HEK293 (cell line): Measurements from ENCODE around the gene ELOVL3.

Experiments
- CTCF ChIA-PET: fragments of 350-600 bp; formaldehyde crosslinking; extraction: SDS; loops from one replicate; lab custom pipeline; 2021; ENCODE audit warnings: antibody characterized with exemption; lab: Yijun Ruan, JAX
- POLR2A ChIA-PET: fragments of 300-600 bp; formaldehyde crosslinking; extraction: SDS; loops from one replicate; lab custom pipeline; 2020; ENCODE audit warnings: antibody characterized with exemption, inconsistent platforms; lab: Yijun Ruan, JAX
- H3K27ac ChIP-seq: fragments of 200-500 bp; sonication (Bioruptor generic); 2 replicates; pipeline ENCODE4 v1.5.1; 2014; ENCODE audit warnings: low read depth, low read length, control low read depth, inconsistent platforms; ENCODE audit errors: extremely low read depth
- H3K36me3 ChIP-seq, 2 experiments: fragments of 200-500 bp in 1 of 2; sonication (Bioruptor generic) in 1 of 2; 1 replicate in 1 of 2; 2 replicates in 1 of 2; pipeline ENCODE4 v1.5.1; 2014 to 2017; ENCODE audit warnings: inconsistent platforms in 2 of 2, low read length in 2 of 2; ENCODE audit not compliant: control insufficient read depth in 2 of 2, insufficient read depth in 1 of 2
- H3K4me1 ChIP-seq: fragments of 200-500 bp; sonication (Bioruptor generic); 2 replicates; pipeline ENCODE4 v1.5.1; 2014; ENCODE audit warnings: mild to moderate bottlenecking, low read length, inconsistent platforms; ENCODE audit not compliant: control insufficient read depth, insufficient read depth
- H3K4me3 ChIP-seq: 2 replicates; pipeline ENCODE4 v1.5.1; 2011; ENCODE audit warnings: low read depth, mild to moderate bottlenecking, control low read depth, low read length, moderate library complexity
- H3K9me3 ChIP-seq: fragments of 200-500 bp; sonication (Bioruptor generic); 2 replicates; pipeline ENCODE4 v1.5.1; 2014; ENCODE audit warnings: low read depth, low read length, inconsistent platforms; ENCODE audit not compliant: control insufficient read depth, insufficient read depth
- BCL11A ChIP-seq: fragments of 450-650 bp; formaldehyde crosslinking; IDR thresholded peaks from 2 replicates; pipeline ENCODE4 v1.5.1; 2016; ENCODE audit warnings: low read depth, missing biosample characterization, missing genetic modification characterization
- EGR2 ChIP-seq: fragments of 450-650 bp; formaldehyde crosslinking; IDR thresholded peaks from 2 replicates; pipeline ENCODE4 v1.5.1; 2016; ENCODE audit warnings: low read depth, missing biosample characterization, missing genetic modification characterization
- GFI1B ChIP-seq: fragments of 450-650 bp; formaldehyde crosslinking; IDR thresholded peaks from 2 replicates; pipeline ENCODE4 v1.5.1; 2016; ENCODE audit warnings: missing biosample characterization, missing genetic modification characterization
- GLIS1 ChIP-seq: fragments of 450-650 bp; formaldehyde crosslinking; IDR thresholded peaks from 2 replicates; pipeline ENCODE4 v1.5.1; 2016; ENCODE audit warnings: missing biosample characterization, missing genetic modification characterization
- GLIS2 ChIP-seq: fragments of 450-650 bp; formaldehyde crosslinking; IDR thresholded peaks from 2 replicates; pipeline ENCODE4 v1.5.1; 2016; ENCODE audit warnings: missing biosample characterization, missing genetic modification characterization
- PRDM1 ChIP-seq: fragments of 450-650 bp; formaldehyde crosslinking; IDR thresholded peaks from 2 replicates; pipeline ENCODE4; 2016; ENCODE audit warnings: missing biosample characterization, missing genetic modification characterization
- TCF7L2 ChIP-seq: IDR thresholded peaks from 2 replicates; pipeline ENCODE4 v1.6.1; 2011; ENCODE audit warnings: low read depth, mild to moderate bottlenecking, inconsistent platforms, low read length, moderate library complexity, borderline replicate concordance
- ZBTB21 ChIP-seq: fragments of 450-650 bp; formaldehyde crosslinking; IDR thresholded peaks from 2 replicates; pipeline ENCODE4 v1.5.1; 2017; ENCODE audit warnings: missing biosample characterization, missing genetic modification characterization
- ZFHX2 ChIP-seq: fragments of 450-650 bp; formaldehyde crosslinking; conservative IDR thresholded peaks from 2 replicates; pipeline ENCODE4 v1.5.1; 2016; ENCODE audit warnings: missing biosample characterization, missing genetic modification characterization
- ZNF292 ChIP-seq: fragments of 450-650 bp; formaldehyde crosslinking; IDR thresholded peaks from 2 replicates; pipeline ENCODE4 v1.5.1; 2016; ENCODE audit warnings: low read depth, missing biosample characterization, missing genetic modification characterization, borderline replicate concordance
- ZNF354C ChIP-seq: fragments of 450-650 bp; formaldehyde crosslinking; IDR thresholded peaks from 2 replicates; pipeline ENCODE4 v1.5.1; 2016; ENCODE audit warnings: missing biosample characterization, missing genetic modification characterization, low read depth, borderline replicate concordance
- ZNF48 ChIP-seq: fragments of 450-650 bp; formaldehyde crosslinking; IDR thresholded peaks from 2 replicates; pipeline ENCODE4 v1.5.1; 2016; ENCODE audit warnings: missing biosample characterization, missing genetic modification characterization
- ZNF544 ChIP-seq: fragments of 450-650 bp; formaldehyde crosslinking; IDR thresholded peaks from 2 replicates; pipeline ENCODE4 v1.5.0; 2017; ENCODE audit warnings: missing biosample characterization, missing genetic modification characterization
- ZNF548 ChIP-seq: fragments of 450-650 bp; formaldehyde crosslinking; IDR thresholded peaks from 2 replicates; pipeline ENCODE4 v1.5.1; 2016; ENCODE audit warnings: missing biosample characterization, missing genetic modification characterization
- ZNF555 ChIP-seq: fragments of 450-650 bp; formaldehyde crosslinking; conservative IDR thresholded peaks from 2 replicates; pipeline ENCODE4 v1.5.1; 2017; ENCODE audit warnings: missing biosample characterization, mild to moderate bottlenecking, missing genetic modification characterization, inconsistent platforms
- ZNF677 ChIP-seq: fragments of 450-650 bp; IDR thresholded peaks from 2 replicates; pipeline ENCODE4 v1.5.0; 2018; ENCODE audit warnings: missing biosample characterization, mild to moderate bottlenecking, missing genetic modification characterization, moderate library complexity
- ZNF837 ChIP-seq: fragments of 450-650 bp; formaldehyde crosslinking; IDR thresholded peaks from 2 replicates; pipeline ENCODE4 v1.5.1; 2016; ENCODE audit warnings: missing biosample characterization, missing genetic modification characterization
- TF ChIP-seq, protein P1 (sequence below): fragments of 450-650 bp; formaldehyde crosslinking; IDR thresholded peaks from 2 replicates; pipeline ENCODE4 v1.5.1; 2017; ENCODE audit warnings: missing biosample characterization, missing genetic modification characterization
- TF ChIP-seq, protein P2 (sequence below): fragments of 450-650 bp; formaldehyde crosslinking; IDR thresholded peaks from 2 replicates; pipeline ENCODE4 v1.5.1; 2017; ENCODE audit warnings: missing biosample characterization, mild to moderate bottlenecking, missing genetic modification characterization, moderate library complexity
- TF ChIP-seq, protein P3 (sequence below): fragments of 450-650 bp; formaldehyde crosslinking; IDR thresholded peaks from 2 replicates; pipeline ENCODE4 v1.5.1; 2017; ENCODE audit warnings: missing biosample characterization, missing genetic modification characterization
- TF ChIP-seq, protein P4 (sequence below): fragments of 450-650 bp; formaldehyde crosslinking; IDR thresholded peaks from 2 replicates; pipeline ENCODE4 v1.5.1; 2016; ENCODE audit warnings: missing biosample characterization, missing genetic modification characterization, borderline replicate concordance

ELOVL3 gene

DNA sequence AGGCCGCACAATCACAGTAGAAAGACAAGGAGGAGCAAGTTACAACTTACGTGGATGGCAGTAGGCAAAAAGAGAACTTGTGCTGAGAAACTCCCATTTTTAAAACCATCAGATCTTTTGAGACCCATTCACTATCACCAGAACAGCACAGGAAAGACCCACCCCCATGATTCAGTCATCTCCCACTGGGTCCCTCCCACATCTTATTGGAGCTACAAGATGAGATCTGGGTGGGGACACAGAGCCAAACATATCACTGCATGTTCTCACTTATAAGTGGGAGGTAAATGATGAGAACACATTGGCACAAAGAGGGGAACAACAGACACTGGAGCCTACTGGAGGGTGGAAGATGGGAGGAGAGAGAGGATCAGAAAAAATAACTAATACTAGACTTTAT, 41.5 kb upstream of the ELOVL3 start:
- TF ChIP-seq ZFHX2 (tag by site-specific recombination), result peak; percentile 64; the same call in 1 of the 2 replicates
- TF ChIP-seq EGR2 (tag by site-specific recombination), result peak; percentile 62
- TF ChIP-seq BCL11A, result no peak
- TF ChIP-seq GLIS2, result no peak
- H3K4me3 ChIP-seq, result no peak overlapping the region
- ChIA-PET CTCF (interaction anchor here (0.7 to 1.9 kb wide), 3 partner anchors 15 to 168 kb away, joined by 3 to 5 read pairs (median 4); no protein-coding TSS in a partner anchor), POLR2A (no interaction called here)
- H3K4me1 ChIP-seq, result no peaks in the 10 kb centered on the region
- no peaks in the 10 kb centered on the region for H3K36me3 ChIP-seq
- H3K9me3 ChIP-seq, result no peaks in the 10 kb centered on the region
- H3K27ac ChIP-seq, result no peak overlapping the region

DNA sequence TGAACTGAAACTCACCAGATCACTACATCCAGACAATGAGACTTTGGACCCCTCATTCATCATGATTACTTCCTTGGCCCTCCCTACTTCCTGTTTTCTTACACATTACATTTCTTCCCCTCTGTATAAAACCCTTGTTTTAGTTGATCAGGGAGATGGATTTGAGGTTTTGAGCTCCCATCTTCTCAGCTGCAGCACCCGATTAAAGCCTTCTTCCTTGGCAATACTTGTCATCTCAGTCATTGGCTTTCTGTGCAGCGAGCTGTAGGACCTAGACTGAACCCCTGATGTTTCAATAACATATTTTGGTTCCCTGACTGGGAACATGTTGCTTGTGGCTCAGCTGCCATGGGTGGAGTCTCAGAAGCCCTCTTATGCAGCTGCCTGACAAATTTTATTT, 40.8 kb upstream of the ELOVL3 start:
- Histone ChIP-seq H3K27ac (no peak overlapping the region), H3K9me3 (no peaks in the 10 kb centered on the region), H3K4me1 (no peaks in the 10 kb centered on the region)
- CTCF ChIA-PET, result interaction anchor here (0.5 to 1.9 kb wide), 4 partner anchors 16 to 1183 kb away, joined by 3 to 5 read pairs (median 4); partner anchors contain the start of gene TAF5
- TF ChIP-seq ZNF548 (tag by site-specific recombination) (no peak), ZNF292 (tag by site-specific recombination) (no peak), TCF7L2 (no peak), ZNF48 (tag by site-specific recombination) (no peak), GLIS1 (tag by site-specific recombination) (no peak), ZNF544 (no peak), ZNF837 (no peak)
- TF ChIP-seq, protein P1, sequence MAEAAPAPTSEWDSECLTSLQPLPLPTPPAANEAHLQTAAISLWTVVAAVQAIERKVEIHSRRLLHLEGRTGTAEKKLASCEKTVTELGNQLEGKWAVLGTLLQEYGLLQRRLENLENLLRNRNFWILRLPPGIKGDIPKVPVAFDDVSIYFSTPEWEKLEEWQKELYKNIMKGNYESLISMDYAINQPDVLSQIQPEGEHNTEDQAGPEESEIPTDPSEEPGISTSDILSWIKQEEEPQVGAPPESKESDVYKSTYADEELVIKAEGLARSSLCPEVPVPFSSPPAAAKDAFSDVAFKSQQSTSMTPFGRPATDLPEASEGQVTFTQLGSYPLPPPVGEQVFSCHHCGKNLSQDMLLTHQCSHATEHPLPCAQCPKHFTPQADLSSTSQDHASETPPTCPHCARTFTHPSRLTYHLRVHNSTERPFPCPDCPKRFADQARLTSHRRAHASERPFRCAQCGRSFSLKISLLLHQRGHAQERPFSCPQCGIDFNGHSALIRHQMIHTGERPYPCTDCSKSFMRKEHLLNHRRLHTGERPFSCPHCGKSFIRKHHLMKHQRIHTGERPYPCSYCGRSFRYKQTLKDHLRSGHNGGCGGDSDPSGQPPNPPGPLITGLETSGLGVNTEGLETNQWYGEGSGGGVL (tag by site-specific recombination), result no peak
- TF ChIP-seq, protein P2, sequence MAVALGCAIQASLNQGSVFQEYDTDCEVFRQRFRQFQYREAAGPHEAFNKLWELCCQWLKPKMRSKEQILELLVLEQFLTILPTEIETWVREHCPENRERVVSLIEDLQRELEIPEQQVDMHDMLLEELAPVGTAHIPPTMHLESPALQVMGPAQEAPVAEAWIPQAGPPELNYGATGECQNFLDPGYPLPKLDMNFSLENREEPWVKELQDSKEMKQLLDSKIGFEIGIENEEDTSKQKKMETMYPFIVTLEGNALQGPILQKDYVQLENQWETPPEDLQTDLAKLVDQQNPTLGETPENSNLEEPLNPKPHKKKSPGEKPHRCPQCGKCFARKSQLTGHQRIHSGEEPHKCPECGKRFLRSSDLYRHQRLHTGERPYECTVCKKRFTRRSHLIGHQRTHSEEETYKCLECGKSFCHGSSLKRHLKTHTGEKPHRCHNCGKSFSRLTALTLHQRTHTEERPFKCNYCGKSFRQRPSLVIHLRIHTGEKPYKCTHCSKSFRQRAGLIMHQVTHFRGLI (tag by site-specific recombination), result no peak
- TF ChIP-seq, protein P3, sequence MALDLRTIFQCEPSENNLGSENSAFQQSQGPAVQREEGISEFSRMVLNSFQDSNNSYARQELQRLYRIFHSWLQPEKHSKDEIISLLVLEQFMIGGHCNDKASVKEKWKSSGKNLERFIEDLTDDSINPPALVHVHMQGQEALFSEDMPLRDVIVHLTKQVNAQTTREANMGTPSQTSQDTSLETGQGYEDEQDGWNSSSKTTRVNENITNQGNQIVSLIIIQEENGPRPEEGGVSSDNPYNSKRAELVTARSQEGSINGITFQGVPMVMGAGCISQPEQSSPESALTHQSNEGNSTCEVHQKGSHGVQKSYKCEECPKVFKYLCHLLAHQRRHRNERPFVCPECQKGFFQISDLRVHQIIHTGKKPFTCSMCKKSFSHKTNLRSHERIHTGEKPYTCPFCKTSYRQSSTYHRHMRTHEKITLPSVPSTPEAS, result no peak
- TF ChIP-seq, all 188 proteins: peak for 0
- POLR2A ChIA-PET, result no interaction called here
- Histone ChIP-seq H3K36me3 (no peaks in the 10 kb centered on the region), H3K4me3 (no peak overlapping the region)

DNA sequence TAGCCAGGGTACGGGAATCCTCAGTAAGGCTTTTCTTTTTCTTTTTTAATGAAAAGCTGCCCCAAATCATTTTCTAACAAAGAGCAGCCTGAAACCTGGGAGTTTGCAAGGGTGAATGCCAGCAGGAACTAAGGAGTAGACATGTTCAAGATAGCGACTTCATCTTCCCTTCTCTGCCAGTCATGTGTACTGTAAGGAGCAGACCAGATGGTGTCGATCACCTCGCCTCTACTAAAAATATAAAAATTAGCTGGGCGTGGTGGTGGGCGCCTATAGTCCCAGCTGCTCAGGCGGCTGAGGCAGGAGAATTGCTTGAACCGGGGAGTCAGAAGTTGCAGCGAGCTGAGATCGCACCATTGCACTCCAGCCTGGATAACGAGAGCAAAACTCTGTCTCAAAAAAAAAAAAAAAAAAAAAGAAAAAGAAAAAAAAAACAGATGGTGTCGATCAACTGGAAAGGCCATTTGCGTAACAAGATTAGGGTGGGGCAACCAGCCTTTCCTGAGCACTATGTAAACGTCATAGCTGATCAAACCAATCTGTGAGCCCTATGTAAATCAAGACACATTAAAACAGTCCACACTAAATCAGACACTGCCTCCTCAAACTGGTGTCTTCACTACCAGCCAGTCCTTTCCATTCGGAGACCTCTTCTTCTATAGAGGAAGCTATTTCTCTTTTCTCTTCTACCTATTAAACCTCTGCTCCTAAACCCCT, 40.1 kb upstream of the ELOVL3 start:
- Histone ChIP-seq H3K36me3 (no peaks in the 10 kb centered on the region), H3K9me3 (no peaks in the 10 kb centered on the region), H3K4me1 (no peaks in the 10 kb centered on the region), H3K27ac (no peak overlapping the region), H3K4me3 (no peak overlapping the region)
- ChIA-PET POLR2A (interaction anchor here (0.7 kb wide), 1 partner anchor 58 kb away, joined by 5 read pairs; no protein-coding TSS in a partner anchor), CTCF (interaction anchor here (0.6 to 1.9 kb wide), 2 partner anchors 167 to 1182 kb away, joined by 3 to 5 read pairs; partner anchors contain the start of gene TAF5)
- TF ChIP-seq ZNF837 (no peak), ZNF677 (tag by site-specific recombination) (no peak), PRDM1 (tag by site-specific recombination) (no peak), ZNF354C (tag by site-specific recombination) (no peak), GFI1B (no peak), ZNF555 (tag by site-specific recombination) (no peak), ZNF548 (tag by site-specific recombination) (no peak), ZBTB21 (tag by site-specific recombination) (no peak)
- TF ChIP-seq, protein P4, sequence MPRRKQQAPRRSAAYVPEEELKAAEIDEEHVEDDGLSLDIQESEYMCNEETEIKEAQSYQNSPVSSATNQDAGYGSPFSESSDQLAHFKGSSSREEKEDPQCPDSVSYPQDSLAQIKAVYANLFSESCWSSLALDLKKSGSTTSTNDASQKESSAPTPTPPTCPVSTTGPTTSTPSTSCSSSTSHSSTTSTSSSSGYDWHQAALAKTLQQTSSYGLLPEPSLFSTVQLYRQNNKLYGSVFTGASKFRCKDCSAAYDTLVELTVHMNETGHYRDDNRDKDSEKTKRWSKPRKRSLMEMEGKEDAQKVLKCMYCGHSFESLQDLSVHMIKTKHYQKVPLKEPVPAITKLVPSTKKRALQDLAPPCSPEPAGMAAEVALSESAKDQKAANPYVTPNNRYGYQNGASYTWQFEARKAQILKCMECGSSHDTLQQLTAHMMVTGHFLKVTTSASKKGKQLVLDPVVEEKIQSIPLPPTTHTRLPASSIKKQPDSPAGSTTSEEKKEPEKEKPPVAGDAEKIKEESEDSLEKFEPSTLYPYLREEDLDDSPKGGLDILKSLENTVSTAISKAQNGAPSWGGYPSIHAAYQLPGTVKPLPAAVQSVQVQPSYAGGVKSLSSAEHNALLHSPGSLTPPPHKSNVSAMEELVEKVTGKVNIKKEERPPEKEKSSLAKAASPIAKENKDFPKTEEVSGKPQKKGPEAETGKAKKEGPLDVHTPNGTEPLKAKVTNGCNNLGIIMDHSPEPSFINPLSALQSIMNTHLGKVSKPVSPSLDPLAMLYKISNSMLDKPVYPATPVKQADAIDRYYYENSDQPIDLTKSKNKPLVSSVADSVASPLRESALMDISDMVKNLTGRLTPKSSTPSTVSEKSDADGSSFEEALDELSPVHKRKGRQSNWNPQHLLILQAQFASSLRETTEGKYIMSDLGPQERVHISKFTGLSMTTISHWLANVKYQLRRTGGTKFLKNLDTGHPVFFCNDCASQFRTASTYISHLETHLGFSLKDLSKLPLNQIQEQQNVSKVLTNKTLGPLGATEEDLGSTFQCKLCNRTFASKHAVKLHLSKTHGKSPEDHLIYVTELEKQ (tag by site-specific recombination), result no peak
